GM23248 (cell line): ENCODE measurements around the gene CD8A. TPM values are rescaled to one million over a fixed set of nuclear protein-coding genes. Genes with fewer than 3 reads are reported as not detected.
"Not testable (repeated sequence)": the region's sequence is repeated elsewhere in the genome, so short reads cannot be mapped to it uniquely, and the experiment has no call there.

ENCODE experiments used
- DNase-seq: peaks from one replicate; pipeline ENCODE4 v3.0.0-alpha.2; 2015
- H2AFZ ChIP-seq: fragments of 200-600 bp; sonication (generic); 2 replicates; pipeline ENCODE4 v1.6.1; 2016; ENCODE audit warnings: antibody characterized with exemption
- H3F3A ChIP-seq: fragments of 200-600 bp; sonication (generic); 2 replicates; pipeline ENCODE4 v1.6.1; 2016; ENCODE audit warnings: mild to moderate bottlenecking, antibody characterized with exemption, mixed run types; ENCODE audit not compliant: insufficient read depth
- H3K27ac ChIP-seq: fragments of 200-600 bp; sonication (generic); 2 replicates; pipeline ENCODE4 v1.5.1; 2016; ENCODE audit warnings: mild to moderate bottlenecking
- H3K27me3 ChIP-seq: fragments of 200-600 bp; sonication (generic); replicated peaks from 2 replicates; pipeline ENCODE4 v1.6.1; 2016; ENCODE audit warnings: mild to moderate bottlenecking; ENCODE audit not compliant: insufficient read depth
- H3K36me3 ChIP-seq: fragments of 200-600 bp; sonication (generic); 2 replicates; pipeline ENCODE4 v1.6.1; 2016; ENCODE audit warnings: low read depth, mild to moderate bottlenecking
- H3K4me1 ChIP-seq: fragments of 200-600 bp; sonication (generic); 2 replicates; pipeline ENCODE4 v1.6.1; 2016; ENCODE audit warnings: mild to moderate bottlenecking; ENCODE audit not compliant: insufficient read depth
- H3K4me2 ChIP-seq: fragments of 200-600 bp; sonication (generic); one replicate; pipeline ENCODE4 v1.6.1; 2016; ENCODE audit warnings: mild to moderate bottlenecking; ENCODE audit not compliant: unreplicated experiment
- H3K4me3 ChIP-seq: fragments of 200-600 bp; sonication (generic); 2 replicates; pipeline ENCODE4 v1.5.1; 2016; ENCODE audit warnings: mild to moderate bottlenecking
- H3K79me2 ChIP-seq: fragments of 200-600 bp; sonication (generic); 2 replicates; pipeline ENCODE4 v1.6.1; 2016; ENCODE audit warnings: mild to moderate bottlenecking; ENCODE audit not compliant: insufficient read depth
- H3K9ac ChIP-seq: fragments of 200-600 bp; sonication (generic); 2 replicates; pipeline ENCODE4 v1.6.1; 2016; ENCODE audit warnings: mild to moderate bottlenecking
- H3K9me2 ChIP-seq: fragments of 200-600 bp; sonication (generic); 2 replicates; pipeline ENCODE4 v1.6.1; 2016; ENCODE audit warnings: mixed run types, mild to moderate bottlenecking, moderate library complexity; ENCODE audit not compliant: insufficient read depth
- H3K9me3 ChIP-seq: fragments of 200-600 bp; sonication (generic); one replicate; pipeline ENCODE4 v1.6.1; 2017; ENCODE audit warnings: low read depth
- H4K20me1 ChIP-seq: fragments of 200-600 bp; sonication (generic); 2 replicates; pipeline ENCODE4 v1.6.0; 2016; ENCODE audit not compliant: insufficient read depth
- EZH2 ChIP-seq: fragments of 200-600 bp; sonication (generic); IDR thresholded peaks from 2 replicates; pipeline ENCODE4 v1.6.1; 2018; ENCODE audit warnings: antibody characterized with exemption, mild to moderate bottlenecking; ENCODE audit not compliant: insufficient read depth, poor library complexity, severe bottlenecking
- EZH2phosphoT487 ChIP-seq: fragments of 200-600 bp; sonication (generic); IDR thresholded peaks from 2 replicates; pipeline ENCODE4 v1.6.1; 2018; ENCODE audit warnings: antibody characterized with exemption, moderate library complexity, mild to moderate bottlenecking, low read depth; ENCODE audit not compliant: insufficient read depth
- WGBS, 2 experiments: methylation state at CpG; one replicate each; pipeline ENCODE4 v1.1.6; 2015 to 2017; ENCODE audit warnings: low lambda C conversion rate in 2 of 2, low coverage in 1 of 2; ENCODE audit errors: missing lambda C conversion rate in 2 of 2; 5-methylcytosine and 5-hydroxymethylcytosine counted together
- in situ Hi-C: fragments of 300-500 bp; cut with MboI; formaldehyde crosslinking; loops from 2 replicates; pipeline ENCODE4 v1.15.0; 2020
- polyA plus RNA-seq: library from polyadenylated mRNA; unstranded; fragments of >200 nt; fragmentation: Nextera tagmentation; extraction: Ambion mirVana; gene quantifications from 2 replicates; pipeline ENCODE4 v1.2.1, GENCODE V29; 2016
- total RNA-seq: library from RNA; depleted of rRNA; stranded (reverse); fragments of >200 nt; shearing (Covaris generic); gene quantifications from 2 replicates; pipeline ENCODE4 v1.2.3, GENCODE V29; 2014; rRNA removed

Gene CD8A
- total RNA-seq, result 0.86 TPM in 1 of 2 replicates, not detected in the other
- not detected in 2 replicates for polyA plus RNA-seq

DNA sequence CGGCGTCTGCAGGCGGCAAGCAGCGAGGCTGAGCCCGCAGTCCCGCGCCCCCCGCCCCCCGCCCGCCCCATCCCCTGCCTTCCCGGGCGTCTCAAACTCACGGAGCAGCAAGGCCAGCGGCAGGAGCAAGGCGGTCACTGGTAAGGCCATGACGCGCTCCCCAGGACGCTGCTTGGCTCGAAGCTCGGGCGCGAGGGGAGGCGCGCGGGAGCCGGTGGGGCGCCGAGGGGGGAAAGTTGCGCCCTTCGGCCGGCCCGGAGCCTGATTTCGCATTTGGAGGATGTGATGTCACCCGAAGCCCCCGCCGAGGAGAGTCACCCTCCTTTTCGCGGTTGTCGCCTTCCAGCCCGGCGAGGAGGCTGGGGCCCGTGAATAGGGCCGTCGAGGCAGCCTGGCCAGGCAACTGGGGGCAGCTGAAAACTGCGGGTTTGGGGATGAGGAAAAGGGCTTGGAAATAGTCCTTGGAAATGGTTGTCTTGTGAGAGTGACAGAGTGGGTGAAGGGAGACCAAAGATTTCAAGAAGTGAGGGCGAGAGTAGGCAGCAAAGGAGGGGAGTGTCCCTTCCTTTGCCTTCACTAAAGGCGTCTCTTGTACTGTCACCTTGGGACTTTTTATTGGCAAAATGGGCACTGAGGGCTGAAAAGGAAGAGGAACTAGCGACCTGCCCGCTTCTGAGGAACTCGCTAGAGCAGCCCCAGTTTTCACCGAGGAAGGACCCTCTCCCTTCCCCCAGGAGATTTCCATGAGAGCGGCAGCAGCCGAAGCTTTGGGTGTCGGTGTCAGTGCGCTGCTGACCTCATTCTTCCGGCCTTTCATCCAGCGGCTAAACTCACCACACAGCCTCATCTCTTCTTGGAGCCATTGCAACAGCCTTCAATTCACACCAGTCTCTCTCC is at the start of gene CD8A:
CD8A (minus strand) TSS at position 238 of the 897 bp plus-strand sequence; CDS start at position 150, 88 bp downstream.
- Histone ChIP-seq H3K4me1 (no peaks in the 10 kb centered on the region), H3K27me3 (peaks cover 72% of the 10 kb centered on the region), H3K9me3 (no peaks in the 10 kb centered on the region), H3K4me2 (no peak within 1 kb of the TSS), H4K20me1 (no peaks in the 10 kb centered on the region), H3K9me2 (no peaks in the 10 kb centered on the region), H2AFZ (no peak within 1 kb of the TSS; the same call in 1 of the 2 replicates), H3K27ac (no peak within 1 kb of the TSS), H3K36me3 (no peaks in the 10 kb centered on the region), H3K79me2 (no peaks in the 10 kb centered on the region), H3F3A (no peaks in the 10 kb centered on the region), H3K4me3 (peak within 1 kb of the TSS; percentile 28; the same call in 1 of the 2 replicates), H3K9ac (no peak within 1 kb of the TSS)
- TF ChIP-seq EZH2, result peak; percentile 91
- 0 out of 2 replicates have a peak, but pooled peaks have one; percentile 73 for TF ChIP-seq EZH2phosphoT487
- DNase-seq, result peak; percentile 58
- 4 to 12% methylated on average over 29 to 51 of the region's 57 CpGs for WGBS, 2 experiments
- in situ Hi-C loops, result no loop called here

DNA sequence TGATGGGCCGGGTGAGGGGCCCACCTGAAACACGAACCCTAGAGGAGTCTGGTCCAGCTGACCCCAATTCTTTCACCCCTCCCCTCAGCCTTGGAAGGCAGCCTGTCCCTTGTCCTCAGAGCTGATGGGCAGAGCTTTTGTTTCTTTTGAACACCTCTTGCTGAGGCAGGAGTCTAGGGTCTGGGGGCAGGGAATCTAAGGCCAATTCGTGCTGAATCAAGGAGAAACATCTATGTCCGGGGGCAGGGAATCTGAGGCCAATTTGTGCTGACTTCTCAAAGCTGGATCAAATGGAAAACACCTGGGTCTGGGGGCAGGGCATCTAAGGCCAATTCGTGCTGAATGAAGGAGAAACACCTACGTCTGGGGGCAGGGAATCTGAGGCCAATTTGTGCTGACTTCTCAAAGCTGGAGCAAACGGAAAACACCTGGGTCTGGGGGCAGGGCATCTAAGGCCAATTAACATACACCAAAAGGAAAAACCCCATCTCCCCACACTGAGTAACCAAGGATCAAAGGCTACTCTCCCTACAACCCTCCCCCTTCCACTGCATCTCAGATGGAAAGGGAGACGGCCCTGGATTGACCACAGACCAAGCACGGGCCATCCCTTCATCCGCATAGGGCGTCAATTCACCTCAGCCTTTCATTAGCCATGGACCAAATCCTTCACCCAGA is 49.3 kb upstream of the CD8A start:
- H3K4me3 ChIP-seq, in situ Hi-C loops, H3K27me3 ChIP-seq, H2AFZ ChIP-seq, H3K9me3 ChIP-seq, H3K79me2 ChIP-seq, H3K27ac ChIP-seq, H3K4me1 ChIP-seq, H3K4me2 ChIP-seq, H4K20me1 ChIP-seq, H3F3A ChIP-seq, H3K9me2 ChIP-seq, H3K36me3 ChIP-seq, H3K9ac ChIP-seq, DNase-seq: not testable (repeated sequence)
- WGBS, 2 experiments, result 64 to 74% methylated on average over 7 to 8 of the region's 11 CpGs

DNA sequence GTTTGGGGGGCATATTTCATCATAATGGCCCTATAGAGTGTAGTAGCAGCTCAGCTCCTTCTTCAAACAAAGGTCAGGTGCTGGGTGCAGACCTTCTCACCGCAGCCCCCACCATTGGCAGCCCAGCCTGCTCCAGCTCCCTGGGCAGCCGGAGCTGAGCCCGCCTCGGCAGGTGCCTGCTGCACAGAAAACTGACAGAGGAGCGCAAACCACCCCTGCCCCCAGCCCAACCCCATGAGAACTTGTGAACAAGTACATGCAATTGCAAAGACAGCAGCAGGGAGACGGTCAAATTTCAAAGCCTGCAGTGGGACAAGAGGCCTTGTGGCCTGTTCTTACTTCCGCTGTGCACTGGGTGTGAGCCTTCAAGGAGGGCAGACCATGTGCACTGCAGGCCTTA is 48.7 kb upstream of the CD8A start:
- H3F3A ChIP-seq, H3K36me3 ChIP-seq, H3K79me2 ChIP-seq, H3K9me3 ChIP-seq, H3K4me2 ChIP-seq, H3K9me2 ChIP-seq, H3K27ac ChIP-seq, in situ Hi-C loops, H4K20me1 ChIP-seq, DNase-seq, H3K9ac ChIP-seq, H3K4me3 ChIP-seq, H3K27me3 ChIP-seq, H3K4me1 ChIP-seq, H2AFZ ChIP-seq: not testable (repeated sequence)
- WGBS, 2 experiments, result 93 to 98% methylated on average over 7 of the region's 7 CpGs

DNA sequence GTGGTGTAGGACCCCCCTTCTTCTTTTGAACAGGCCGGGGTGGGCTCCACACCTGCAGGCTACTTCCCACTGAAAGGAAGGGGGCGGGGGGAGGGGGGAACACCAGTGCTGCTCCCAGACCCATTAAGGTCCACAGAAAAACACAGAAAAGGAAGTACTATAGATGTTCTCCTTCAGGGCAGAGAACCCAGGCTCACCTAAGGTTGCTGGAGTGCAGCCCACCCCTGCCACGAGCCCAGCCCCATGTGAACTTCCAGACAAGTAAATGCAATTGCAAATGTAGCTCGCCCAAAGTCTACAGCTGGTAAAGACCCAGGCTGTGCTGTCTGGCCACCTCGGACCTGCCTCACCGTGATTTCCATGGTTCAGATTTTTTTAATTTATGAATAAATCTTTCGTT is 47.0 kb upstream of the CD8A start:
- in situ Hi-C loops, H4K20me1 ChIP-seq, H3K4me2 ChIP-seq, H2AFZ ChIP-seq, H3K36me3 ChIP-seq, H3K9ac ChIP-seq, DNase-seq, H3K9me2 ChIP-seq, H3K4me3 ChIP-seq, H3K27me3 ChIP-seq, H3F3A ChIP-seq, H3K79me2 ChIP-seq, H3K9me3 ChIP-seq, H3K4me1 ChIP-seq, H3K27ac ChIP-seq: not testable (repeated sequence)
- WGBS, 2 experiments, result 20 to 33% methylated on average over 5 to 7 of the region's 7 CpGs

DNA sequence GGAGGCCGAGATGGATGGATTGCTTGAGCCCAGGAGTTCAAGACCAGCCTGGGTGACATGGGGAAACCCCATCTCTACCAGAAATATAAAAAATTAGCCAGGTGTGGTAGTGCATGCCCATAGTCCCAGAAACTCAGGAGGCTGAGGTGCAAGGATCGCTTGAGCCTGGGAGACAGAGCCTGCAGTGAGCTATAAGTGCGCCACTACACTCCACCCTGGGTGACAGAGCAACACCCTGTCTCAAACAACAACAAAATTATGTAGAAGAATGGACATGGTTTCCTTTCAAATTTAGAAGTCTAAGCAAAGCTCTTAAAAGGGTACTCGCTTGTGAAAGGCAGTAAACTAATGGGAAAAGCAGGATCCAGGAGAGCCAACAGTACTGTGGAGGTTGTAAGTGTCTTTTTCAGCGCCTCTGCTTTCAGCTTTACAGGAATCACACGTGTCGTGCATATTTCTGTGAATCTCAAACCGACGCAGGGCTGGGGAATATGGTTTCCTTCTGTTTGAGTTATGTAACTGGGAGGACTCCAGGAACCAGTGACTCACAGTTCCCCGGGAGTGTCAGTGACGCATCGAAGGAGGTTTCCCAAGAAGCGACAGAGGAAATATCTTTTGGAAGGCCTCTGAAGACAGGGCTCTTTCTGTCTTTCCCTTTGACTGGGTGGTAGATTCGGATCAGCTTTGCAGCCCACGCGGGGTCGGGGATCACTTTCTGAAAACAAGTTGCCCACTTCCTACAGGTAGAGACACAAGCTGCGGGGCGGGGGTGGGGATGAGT is 46.4 kb upstream of the CD8A start:
- WGBS, 2 experiments, result 9 to 12% methylated on average over 11 to 17 of the region's 19 CpGs
- Histone ChIP-seq H3K27ac (peak overlapping the region; percentile 56), H3K4me2 (peak overlapping the region; percentile 95), H2AFZ (peak overlapping the region; percentile 84), H3K9ac (peak overlapping the region; percentile 68), H3K4me3 (peak overlapping the region; percentile 71)
- H3K79me2 ChIP-seq, H3K36me3 ChIP-seq, H3K27me3 ChIP-seq, in situ Hi-C loops, H3K4me1 ChIP-seq, H3F3A ChIP-seq, H3K9me3 ChIP-seq, H4K20me1 ChIP-seq, H3K9me2 ChIP-seq: not testable (repeated sequence)
- peak; percentile 92 for DNase-seq

DNA sequence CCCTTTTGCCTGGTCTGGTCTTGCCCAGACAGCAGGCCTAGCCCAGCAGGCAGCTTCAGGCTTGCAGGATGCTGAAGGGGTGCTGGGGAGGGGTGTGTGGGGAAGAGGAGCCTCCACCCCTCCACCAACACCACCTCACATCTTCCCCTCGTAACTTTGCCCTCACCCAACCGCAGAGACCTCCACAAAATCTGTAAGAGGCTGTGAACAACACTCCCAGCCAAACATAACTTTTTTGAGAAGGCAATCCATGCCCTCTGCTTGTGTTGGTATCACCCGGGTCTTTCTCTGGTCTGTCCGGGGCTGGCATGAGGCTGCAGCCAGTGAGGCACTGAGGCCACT is 44.8 kb upstream of the CD8A start:
- DNase-seq, in situ Hi-C loops, H3K4me3 ChIP-seq, H3K79me2 ChIP-seq, H3K27ac ChIP-seq, H3K9me2 ChIP-seq, H3K36me3 ChIP-seq, H3K4me1 ChIP-seq, H3F3A ChIP-seq, H3K9me3 ChIP-seq, H3K9ac ChIP-seq, H2AFZ ChIP-seq, H3K27me3 ChIP-seq, H3K4me2 ChIP-seq, H4K20me1 ChIP-seq: not testable (repeated sequence)
- WGBS, 2 experiments, result 63 to 100% methylated on average over 1 to 2 of the region's 4 CpGs
